HepG2 (cell line): ENCODE measurements around the gene ZNF175. TPM values are rescaled to one million over a fixed set of nuclear protein-coding genes. Genes with fewer than 3 reads are reported as not detected.

Experiments
- ATAC-seq: fragments of 200-7000 bp; cut with Tn5 transposase; 3 replicates; pipeline ENCODE4 v1.9.1; 2020; ENCODE audit warnings: mild to moderate bottlenecking, moderate library complexity
- BruUV-seq: library from RNA; stranded (reverse); fragments of 400-500 nt; replicated peaks from 2 replicates; lab custom pipeline; 2021; lab: Mats Ljungman, UMichigan
- CTCF ChIA-PET: fragments of 300-600 bp; formaldehyde crosslinking; extraction: SDS; loops from one replicate; lab custom pipeline; 2021; ENCODE audit warnings: low total read pairs, inconsistent platforms, low intra/inter-chr PET ratio; lab: Yijun Ruan, JAX
- POLR2A ChIA-PET: fragments of 350-600 bp; sonication (Branson Sonifier 250); formaldehyde crosslinking; loops from one replicate; lab custom pipeline; 2020; ENCODE audit warnings: antibody characterized with exemption, inconsistent platforms; lab: Yijun Ruan, JAX
- DNase-seq: peaks from one replicate; pipeline ENCODE4 v3.0.0-alpha.2; 2015; ENCODE audit warnings: low spot score
- FAIRE-seq: peaks from 3 replicates; lab custom pipeline; 2011; peaks lifted over from hg19 to GRCh38; lab: Jason Lieb, UNC
- H2AFZ ChIP-seq: one replicate; pipeline ENCODE4 v1.6.1; 2011; ENCODE audit warnings: low read length, inconsistent platforms
- H3K27ac ChIP-seq: fragments of 300-600 bp; 3 replicates; pipeline ENCODE4 v1.8.0; 2011; ENCODE audit warnings: mixed run types, mild to moderate bottlenecking, mixed read lengths, low read length, inconsistent platforms; ENCODE audit not compliant: insufficient read depth; ENCODE audit errors: extremely low read length
- H3K27me3 ChIP-seq, 2 experiments: fragments of 200-600 bp in 1 of 2; 2 replicates in 1 of 2; 3 replicates in 1 of 2; pipeline versions ENCODE4 v1.6.0 to v1.8.0; 2011; ENCODE audit warnings: low read length in 2 of 2, mild to moderate bottlenecking in 2 of 2, moderate library complexity in 2 of 2, inconsistent platforms in 1 of 2; ENCODE audit not compliant: insufficient read depth in 2 of 2, control insufficient read depth in 1 of 2
- H3K36me3 ChIP-seq, 2 experiments: fragments of 200-600 bp in 1 of 2; replicated peaks in 1 of 2; 2 replicates in 1 of 2; 3 replicates in 1 of 2; pipeline versions ENCODE4 v1.5.1 to v1.8.0; 2011; ENCODE audit warnings: low read length in 2 of 2, inconsistent platforms in 1 of 2; ENCODE audit not compliant: insufficient read depth in 2 of 2, control insufficient read depth in 1 of 2
- H3K4me1 ChIP-seq: 2 replicates; pipeline ENCODE4 v1.5.1; 2012; ENCODE audit warnings: low read length, inconsistent platforms; ENCODE audit not compliant: insufficient read depth
- H3K4me2 ChIP-seq: 2 replicates; pipeline ENCODE4 v1.6.0; 2011; ENCODE audit warnings: low read depth, low read length, inconsistent platforms
- H3K4me3 ChIP-seq, 3 experiments: fragments of 200-600 bp in 1 of 3; sonication (generic), shearing (Covaris generic) in 1 of 3; replicated peaks in 1 of 3; 2 replicates each; pipeline ENCODE4 v1.5.1; 2011 to 2016; ENCODE audit warnings: low read length in 3 of 3, inconsistent platforms in 2 of 3, low read depth in 2 of 3, mild to moderate bottlenecking in 2 of 3, control low read depth in 1 of 3, mixed read lengths in 1 of 3; ENCODE audit not compliant: insufficient read depth in 1 of 3
- H3K79me2 ChIP-seq: one replicate; pipeline ENCODE4 v1.6.1; 2011; ENCODE audit warnings: low read length, inconsistent platforms; ENCODE audit not compliant: insufficient read depth
- H3K9ac ChIP-seq: 2 replicates; pipeline ENCODE4 v1.6.0; 2011; ENCODE audit warnings: mild to moderate bottlenecking, low read depth, low read length, inconsistent platforms; ENCODE audit not compliant: insufficient read depth
- H3K9me3 ChIP-seq: 2 replicates; pipeline ENCODE4 v1.5.1; 2012; ENCODE audit warnings: mild to moderate bottlenecking, low read length
- H4K20me1 ChIP-seq: 2 replicates; pipeline ENCODE4 v1.6.0; 2011; ENCODE audit warnings: inconsistent platforms, mild to moderate bottlenecking, low read length, moderate library complexity; ENCODE audit not compliant: insufficient read depth
- AGO2 ChIP-seq: fragments of 200-400 bp; formaldehyde crosslinking; optimal IDR thresholded peaks from 2 replicates; pipeline ENCODE3; 2017; ENCODE audit warnings: mild to moderate bottlenecking, low read depth, low read length, moderate library complexity
- FIP1L1 ChIP-seq: fragments of 200-400 bp; formaldehyde crosslinking; IDR thresholded peaks from 2 replicates; pipeline ENCODE4 v1.6.1; 2018; ENCODE audit warnings: low read depth, mild to moderate bottlenecking, low read length, moderate library complexity, borderline replicate concordance; ENCODE audit not compliant: insufficient read depth
- KAT2B ChIP-seq: fragments of 150-350 bp; IDR thresholded peaks from 2 replicates; pipeline ENCODE4 v1.6.1; 2014; ENCODE audit warnings: low read depth, low read length, borderline replicate concordance
- KDM4B ChIP-seq: sonication (generic); formaldehyde crosslinking; IDR thresholded peaks from 2 replicates; pipeline ENCODE4 v1.4.0; 2020; ENCODE audit warnings: missing genetic modification reagents
- PHF8 ChIP-seq: sonication (generic); formaldehyde crosslinking; IDR thresholded peaks from 2 replicates; pipeline ENCODE4 v1.5.0; 2020; ENCODE audit warnings: missing genetic modification reagents
- PRPF4 ChIP-seq: fragments of 200-400 bp; formaldehyde crosslinking; IDR thresholded peaks from 2 replicates; pipeline ENCODE4 v1.6.1; 2016; ENCODE audit warnings: low read length, low read depth; ENCODE audit not compliant: poor library complexity, severe bottlenecking
- RBM39 ChIP-seq: fragments of 200-400 bp; formaldehyde crosslinking; IDR thresholded peaks from one replicate; pipeline ENCODE4 v1.6.1; 2018; ENCODE audit warnings: antibody characterized with exemption, mild to moderate bottlenecking, low read depth, low read length; ENCODE audit not compliant: poor library complexity, severe bottlenecking
- ZNF660 ChIP-seq: sonication (generic); formaldehyde crosslinking; IDR thresholded peaks from 2 replicates; pipeline ENCODE4 v1.5.1; 2020; ENCODE audit warnings: mild to moderate bottlenecking, low read depth, missing genetic modification reagents, borderline replicate concordance
- WGBS: methylation state at CpG from one replicate; pipeline ENCODE4 v1.1.6; 2017; ENCODE audit warnings: low lambda C conversion rate; 5-methylcytosine and 5-hydroxymethylcytosine counted together
- in situ Hi-C: cut with HindIII; loops from 2 replicates; pipeline ENCODE4 v1.10.0; 2017; ENCODE audit warnings: low pct_unique_long_range_greater_than_20kb; ENCODE audit not compliant: extremely low pct_ligation_motif_present
- intact Hi-C: fragments of 100-400 bp; cut with micrococcal nuclease; formaldehyde crosslinking; loops from one replicate; pipeline ENCODE4 v1.10.0; 2022; ENCODE audit not compliant: unreplicated experiment
- polyA plus RNA-seq, 8 experiments: library from polyadenylated mRNA; depleted of rRNA in 3 of 8; stranded (reverse) in 7 of 8; unstranded in 1 of 8; fragments of >200 nt; fragmentation: Illumina TruSeq in 4 of 8; extraction: Trizol in 4 of 8; gene quantifications; 2 replicates each; pipeline versions ENCODE4 v1.2.1 to v1.2.3, GENCODE V29; 2011 to 2016; ENCODE audit warnings: low read depth in 4 of 8, missing spikeins in 1 of 8, mixed read lengths in 1 of 8; ENCODE audit not compliant: insufficient read depth in 1 of 8
- total RNA-seq, 5 experiments: library from RNA; depleted of rRNA; stranded (reverse); fragments of >200 nt; fragmentation: Illumina TruSeq; extraction: Trizol; gene quantifications; 2 replicates each; pipeline ENCODE4 v1.2.3, GENCODE V29; 2016; ENCODE audit warnings: low read depth in 1 of 5
- TF ChIP-seq, protein P1 (sequence below): sonication (generic); formaldehyde crosslinking; IDR thresholded peaks from 2 replicates; pipeline ENCODE4 v1.4.0; 2020; ENCODE audit warnings: missing genetic modification reagents
- TF ChIP-seq, protein P2 (sequence below): IDR thresholded peaks from 2 replicates; pipeline ENCODE4 v1.6.1; 2012; ENCODE audit warnings: inconsistent platforms
- TF ChIP-seq, protein P3 (sequence below), 2 experiments: sonication (generic) in 1 of 2; formaldehyde crosslinking in 1 of 2; IDR thresholded peaks; 2 replicates each; pipeline versions ENCODE4 v1.6.1 to v1.9.0; 2014 to 2022; ENCODE audit warnings: antibody characterized with exemption in 1 of 2, borderline replicate concordance in 1 of 2, inconsistent platforms in 1 of 2, low read depth in 1 of 2, missing genetic modification reagents in 1 of 2
- TF ChIP-seq, protein P4 (sequence below): sonication (generic); formaldehyde crosslinking; IDR thresholded peaks from 2 replicates; pipeline ENCODE4 v1.8.0; 2022; ENCODE audit warnings: mild to moderate bottlenecking, missing genetic modification reagents, moderate library complexity

The ZNF175 gene
- total and polyA plus RNA-seq, 2 of the 13 experiments (the other 11 are each of a cell fraction or from before 2014, with no cell fraction given) = 1.2 to 1.5 TPM

DNA sequence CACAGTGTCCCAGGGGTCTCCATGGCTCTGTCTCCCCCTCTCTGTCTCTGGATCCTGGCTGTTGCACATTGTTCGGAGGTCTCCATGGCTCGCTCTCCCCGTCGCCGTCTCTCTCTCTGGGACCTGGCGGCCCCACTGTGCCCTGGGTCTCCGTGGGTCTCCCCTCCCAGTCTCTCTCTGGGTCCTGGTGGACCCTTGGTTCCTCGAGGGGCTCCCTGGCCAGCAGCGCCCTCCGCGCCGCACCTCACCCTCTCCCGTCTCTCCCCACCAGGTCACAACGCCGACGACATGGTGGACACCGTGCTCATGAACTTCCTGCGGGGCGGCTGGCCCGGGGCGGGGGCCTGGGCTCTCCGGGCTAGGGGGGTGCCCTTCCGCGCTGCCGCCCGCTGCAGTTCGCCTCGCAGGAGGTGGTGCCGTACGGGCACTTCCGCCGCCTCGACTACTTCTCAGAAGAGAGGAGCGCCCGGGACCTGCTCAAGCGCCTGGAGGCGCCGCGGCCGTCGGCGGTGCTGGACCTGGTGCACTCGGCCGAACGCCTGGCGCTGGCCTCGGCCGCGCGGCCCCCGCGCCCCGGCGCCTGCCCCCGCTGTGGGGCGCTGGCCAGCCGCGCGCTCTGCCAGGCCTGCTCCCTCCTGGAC lies 30.0 kb downstream of the ZNF175 start (continued):
- TF ChIP-seq FIP1L1 = no peak

DNA sequence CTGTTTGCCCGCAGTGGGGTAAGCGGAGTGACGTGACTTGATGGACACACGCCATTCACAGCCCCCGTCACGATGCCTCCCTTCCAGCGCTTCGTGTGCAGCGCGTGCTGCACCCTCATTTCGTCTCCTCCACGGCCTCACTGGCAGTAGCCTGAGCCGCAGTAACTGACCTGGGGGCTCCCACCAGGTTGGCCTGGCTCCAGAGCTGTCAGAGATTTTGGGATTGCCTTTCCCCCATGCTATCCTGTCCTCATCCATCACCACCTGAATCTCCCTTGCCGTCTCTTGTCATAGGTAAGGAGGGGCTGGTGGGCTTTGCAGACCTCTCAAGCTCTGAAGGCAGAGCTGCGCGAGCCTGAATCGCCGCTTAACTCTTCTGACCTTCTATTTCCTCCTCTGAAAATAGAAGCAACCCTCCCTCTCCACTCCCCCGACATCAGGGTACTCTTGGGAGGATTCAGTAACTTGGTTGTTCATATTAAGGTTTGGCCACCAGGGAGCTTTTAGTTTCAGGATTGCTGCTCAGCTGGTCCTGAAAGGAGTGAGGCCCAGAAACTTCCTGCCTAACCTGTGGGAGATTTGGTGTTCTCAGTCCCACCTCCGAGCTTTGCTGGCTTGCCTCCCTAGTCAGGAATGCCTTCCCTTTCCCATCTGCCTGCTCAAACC lies 31.2 kb downstream of the ZNF175 start:
- Histone ChIP-seq H2AFZ (no peak overlapping the region), H3K4me3 (no peak overlapping the region), H3K4me2 (no peak overlapping the region), H3K36me3 (no peaks in the 10 kb centered on the region), H3K9me3 (no peaks in the 10 kb centered on the region), H3K79me2 (no peaks in the 10 kb centered on the region), H3K27ac (no peak overlapping the region), H3K9ac (no peak overlapping the region), H3K4me1 (no peaks in the 10 kb centered on the region), H3K27me3 (no peaks in the 10 kb centered on the region), H4K20me1 (no peaks in the 10 kb centered on the region)
- WGBS = 58% methylated on average over 19 of the region's 20 CpGs
- no TSS peak for BruUV-seq
- ChIA-PET POLR2A (no interaction called here), CTCF (no interaction called here)
- ATAC-seq (no peak), FAIRE-seq (no peak), DNase-seq (no peak)
- in situ Hi-C loops = no loop called here
- intact Hi-C loops = no loop called here
- TF ChIP-seq, protein P1, sequence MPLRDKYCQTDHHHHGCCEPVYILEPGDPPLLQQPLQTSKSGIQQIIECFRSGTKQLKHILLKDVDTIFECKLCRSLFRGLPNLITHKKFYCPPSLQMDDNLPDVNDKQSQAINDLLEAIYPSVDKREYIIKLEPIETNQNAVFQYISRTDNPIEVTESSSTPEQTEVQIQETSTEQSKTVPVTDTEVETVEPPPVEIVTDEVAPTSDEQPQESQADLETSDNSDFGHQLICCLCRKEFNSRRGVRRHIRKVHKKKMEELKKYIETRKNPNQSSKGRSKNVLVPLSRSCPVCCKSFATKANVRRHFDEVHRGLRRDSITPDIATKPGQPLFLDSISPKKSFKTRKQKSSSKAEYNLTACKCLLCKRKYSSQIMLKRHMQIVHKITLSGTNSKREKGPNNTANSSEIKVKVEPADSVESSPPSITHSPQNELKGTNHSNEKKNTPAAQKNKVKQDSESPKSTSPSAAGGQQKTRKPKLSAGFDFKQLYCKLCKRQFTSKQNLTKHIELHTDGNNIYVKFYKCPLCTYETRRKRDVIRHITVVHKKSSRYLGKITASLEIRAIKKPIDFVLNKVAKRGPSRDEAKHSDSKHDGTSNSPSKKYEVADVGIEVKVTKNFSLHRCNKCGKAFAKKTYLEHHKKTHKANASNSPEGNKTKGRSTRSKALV = no peak
- no peak for TF ChIP-seq KAT2B
- no peak for TF ChIP-seq ZNF660
- TF ChIP-seq, protein P2, sequence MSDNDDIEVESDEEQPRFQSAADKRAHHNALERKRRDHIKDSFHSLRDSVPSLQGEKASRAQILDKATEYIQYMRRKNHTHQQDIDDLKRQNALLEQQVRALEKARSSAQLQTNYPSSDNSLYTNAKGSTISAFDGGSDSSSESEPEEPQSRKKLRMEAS = no peak
- no peak for TF ChIP-seq RBM39
- no peak for TF ChIP-seq PRPF4
- TF ChIP-seq, protein P3, sequence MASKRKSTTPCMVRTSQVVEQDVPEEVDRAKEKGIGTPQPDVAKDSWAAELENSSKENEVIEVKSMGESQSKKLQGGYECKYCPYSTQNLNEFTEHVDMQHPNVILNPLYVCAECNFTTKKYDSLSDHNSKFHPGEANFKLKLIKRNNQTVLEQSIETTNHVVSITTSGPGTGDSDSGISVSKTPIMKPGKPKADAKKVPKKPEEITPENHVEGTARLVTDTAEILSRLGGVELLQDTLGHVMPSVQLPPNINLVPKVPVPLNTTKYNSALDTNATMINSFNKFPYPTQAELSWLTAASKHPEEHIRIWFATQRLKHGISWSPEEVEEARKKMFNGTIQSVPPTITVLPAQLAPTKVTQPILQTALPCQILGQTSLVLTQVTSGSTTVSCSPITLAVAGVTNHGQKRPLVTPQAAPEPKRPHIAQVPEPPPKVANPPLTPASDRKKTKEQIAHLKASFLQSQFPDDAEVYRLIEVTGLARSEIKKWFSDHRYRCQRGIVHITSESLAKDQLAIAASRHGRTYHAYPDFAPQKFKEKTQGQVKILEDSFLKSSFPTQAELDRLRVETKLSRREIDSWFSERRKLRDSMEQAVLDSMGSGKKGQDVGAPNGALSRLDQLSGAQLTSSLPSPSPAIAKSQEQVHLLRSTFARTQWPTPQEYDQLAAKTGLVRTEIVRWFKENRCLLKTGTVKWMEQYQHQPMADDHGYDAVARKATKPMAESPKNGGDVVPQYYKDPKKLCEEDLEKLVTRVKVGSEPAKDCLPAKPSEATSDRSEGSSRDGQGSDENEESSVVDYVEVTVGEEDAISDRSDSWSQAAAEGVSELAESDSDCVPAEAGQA (IDR thresholded peaks at IDR 0.05; ENCODE audit: low read depth) = no peak
- TF ChIP-seq, protein P3 (CRISPR knock-in tag; IDR thresholded peaks at IDR 0.05; ENCODE audit: borderline replicate concordance) = no peak
- TF ChIP-seq AGO2 = no peak
- TF ChIP-seq PHF8 = no peak
- no peak for TF ChIP-seq KDM4B (CRISPR knock-in tag)
- TF ChIP-seq, protein P4, sequence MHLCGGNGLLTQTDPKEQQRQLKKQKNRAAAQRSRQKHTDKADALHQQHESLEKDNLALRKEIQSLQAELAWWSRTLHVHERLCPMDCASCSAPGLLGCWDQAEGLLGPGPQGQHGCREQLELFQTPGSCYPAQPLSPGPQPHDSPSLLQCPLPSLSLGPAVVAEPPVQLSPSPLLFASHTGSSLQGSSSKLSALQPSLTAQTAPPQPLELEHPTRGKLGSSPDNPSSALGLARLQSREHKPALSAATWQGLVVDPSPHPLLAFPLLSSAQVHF (CRISPR knock-in tag) = no peak
